HG03097 (cell line): Measurements from ENCODE around the gene ETV4.

Experiments
- ATAC-seq: cut with Tn5 transposase; IDR thresholded peaks from one replicate; pipeline ENCODE4 v1.9.1; 2021; ENCODE audit not compliant: unreplicated experiment, low FRiP score

The ETV4 gene

GRCh38 chr17:43546319-43547188 lies at the start of gene ETV4:
TSS of gene ETV4 (minus strand) at chr17:43546340. CDS start at chr17:43545617, 723 bp downstream.
- ATAC-seq: peak; percentile 67

GRCh38 chr17:43595466-43595865 lies 49.3 kb upstream of the ETV4 start:
- ATAC-seq: no peak

- no peak for ATAC-seq
Measured at GRCh38 chr17:43591779-43592562, 45.8 kb upstream of the ETV4 start.

- no peak for ATAC-seq
Measured at GRCh38 chr17:43591001-43591400, 44.9 kb upstream of the ETV4 start.

GRCh38 chr17:43588664-43589435 lies 42.7 kb upstream of the ETV4 start:
- no peak for ATAC-seq

- no peak for ATAC-seq
Measured at GRCh38 chr17:43588121-43588520, 42.0 kb upstream of the ETV4 start.

GRCh38 chr17:43587647-43588046 lies 41.5 kb upstream of the ETV4 start:
- no peak for ATAC-seq

- ATAC-seq: no peak
Measured at GRCh38 chr17:43584666-43585102, 38.5 kb upstream of the ETV4 start.

- ATAC-seq: no peak
Measured at GRCh38 chr17:43583332-43583731, 37.2 kb upstream of the ETV4 start.

GRCh38 chr17:43581613-43582012 lies 35.5 kb upstream of the ETV4 start:
- ATAC-seq: no peak

- ATAC-seq: no peak
Measured at GRCh38 chr17:43581130-43581529, 35.0 kb upstream of the ETV4 start.

GRCh38 chr17:43579566-43580140 lies 33.5 kb upstream of the ETV4 start:
- no peak for ATAC-seq

- peak; percentile 64 for ATAC-seq
Measured at GRCh38 chr17:43578699-43579565, 32.8 kb upstream of the ETV4 start.

GRCh38 chr17:43578404-43578698 lies 32.2 kb upstream of the ETV4 start:
- no peak for ATAC-seq

GRCh38 chr17:43577664-43578403 lies 31.7 kb upstream of the ETV4 start:
- ATAC-seq: no peak

- ATAC-seq: no peak
Measured at GRCh38 chr17:43576563-43577229, 30.6 kb upstream of the ETV4 start.

- ATAC-seq: no peak
Measured at GRCh38 chr17:43574896-43575525, 28.9 kb upstream of the ETV4 start.

- no peak for ATAC-seq
Measured at GRCh38 chr17:43574348-43574747, 28.2 kb upstream of the ETV4 start.
